IPS DF 4.7 (cell line): ENCODE data around the gene GABBR2.
"Not testable (repeated sequence)": the region's sequence is repeated elsewhere in the genome, so short reads cannot be mapped to it uniquely, and the experiment has no call there.

Source experiments
- DNase-seq: peaks from one replicate; pipeline ENCODE4 v3.0.0-alpha.2; 2013; ENCODE audit warnings: low spot score; ENCODE audit errors: extremely low read depth

Gene GABBR2

DNA sequence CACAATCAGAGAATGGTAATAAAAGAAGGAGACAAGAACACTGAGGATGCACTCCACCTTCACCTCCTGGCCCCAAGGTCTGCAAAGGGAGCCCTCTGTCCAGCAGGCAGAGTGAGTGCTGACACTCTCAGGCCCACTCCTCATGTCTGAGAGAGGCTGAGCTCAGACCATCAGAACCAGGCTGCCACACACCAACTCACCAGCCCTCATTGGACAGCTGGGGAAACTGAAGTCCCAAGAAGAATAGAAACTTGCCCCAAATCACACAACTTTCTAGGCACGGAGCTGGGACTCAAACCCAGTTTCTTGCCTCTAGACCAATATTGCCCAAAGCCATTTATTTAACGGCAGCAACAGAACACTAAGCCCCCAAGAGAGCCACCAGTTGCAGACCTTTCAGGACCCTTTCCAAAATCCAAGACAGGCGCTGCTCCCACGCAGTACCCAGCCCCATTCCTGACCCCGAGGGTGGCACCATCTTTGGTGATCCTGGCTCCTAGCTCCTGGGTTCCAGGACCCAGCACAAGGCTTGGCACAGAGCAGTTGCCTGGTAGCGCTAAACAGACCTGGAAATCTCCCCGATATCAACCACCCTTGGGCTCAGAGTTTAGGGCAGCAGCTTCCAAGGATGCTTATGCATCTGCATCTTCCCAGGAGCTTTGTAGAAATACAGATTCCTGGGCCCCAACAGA, 192.4 kb downstream of the GABBR2 start:
- DNase-seq: no peak

DNA sequence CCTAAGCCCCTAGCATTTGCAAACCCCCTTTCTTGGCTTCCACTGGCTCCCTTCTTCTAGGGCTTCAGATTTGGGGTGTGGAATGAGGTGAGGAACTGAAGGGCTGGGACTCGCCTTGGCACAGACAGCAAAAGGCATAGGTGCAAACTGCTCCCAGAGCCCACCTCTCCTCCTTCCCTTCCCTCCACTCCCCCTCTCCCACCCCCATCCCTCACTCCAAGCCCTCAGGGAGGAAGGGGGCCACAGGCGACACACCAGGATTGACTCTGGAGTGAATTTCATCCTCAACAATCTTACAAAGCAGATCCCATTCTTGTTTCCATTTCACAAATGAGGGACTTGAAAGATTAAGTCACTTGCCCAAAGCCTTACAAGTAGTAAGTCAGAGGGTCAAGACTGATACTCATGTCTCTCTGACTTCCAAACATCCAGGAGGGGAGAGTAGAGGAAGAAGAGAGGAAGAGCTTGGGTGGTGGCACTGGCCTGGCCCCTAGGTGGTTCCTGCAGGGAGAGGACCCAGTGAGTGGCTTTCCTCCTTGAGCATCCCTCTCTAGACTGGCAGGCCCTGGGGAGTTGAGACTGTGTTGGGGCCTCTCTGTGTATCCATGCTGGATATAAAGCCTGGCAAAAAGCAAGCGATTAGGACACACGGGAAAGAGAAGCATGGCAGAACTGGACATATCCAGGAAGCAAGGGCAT, 193.1 kb downstream of the GABBR2 start:
- DNase-seq: no peak

DNA sequence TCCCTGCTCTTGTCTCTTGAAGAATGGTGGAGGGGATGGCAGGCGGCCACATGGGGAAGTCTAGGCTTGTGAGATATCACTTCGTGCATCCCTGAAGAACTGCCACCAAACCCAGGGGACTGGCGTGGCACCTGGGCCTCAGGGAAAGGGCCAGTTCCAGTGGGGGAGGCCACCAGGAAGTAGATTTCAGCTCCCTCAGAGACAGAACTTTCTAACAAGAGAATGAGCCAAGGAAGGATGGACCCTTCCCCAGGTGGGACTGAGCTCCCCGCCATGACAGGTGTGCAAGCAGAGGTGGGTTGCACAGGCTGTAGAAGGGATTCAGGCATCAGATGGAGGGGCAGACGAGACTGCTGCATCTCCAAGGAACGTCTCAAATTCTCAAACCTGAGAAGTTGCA, 193.9 kb downstream of the GABBR2 start:
- DNase-seq: no peak

DNA sequence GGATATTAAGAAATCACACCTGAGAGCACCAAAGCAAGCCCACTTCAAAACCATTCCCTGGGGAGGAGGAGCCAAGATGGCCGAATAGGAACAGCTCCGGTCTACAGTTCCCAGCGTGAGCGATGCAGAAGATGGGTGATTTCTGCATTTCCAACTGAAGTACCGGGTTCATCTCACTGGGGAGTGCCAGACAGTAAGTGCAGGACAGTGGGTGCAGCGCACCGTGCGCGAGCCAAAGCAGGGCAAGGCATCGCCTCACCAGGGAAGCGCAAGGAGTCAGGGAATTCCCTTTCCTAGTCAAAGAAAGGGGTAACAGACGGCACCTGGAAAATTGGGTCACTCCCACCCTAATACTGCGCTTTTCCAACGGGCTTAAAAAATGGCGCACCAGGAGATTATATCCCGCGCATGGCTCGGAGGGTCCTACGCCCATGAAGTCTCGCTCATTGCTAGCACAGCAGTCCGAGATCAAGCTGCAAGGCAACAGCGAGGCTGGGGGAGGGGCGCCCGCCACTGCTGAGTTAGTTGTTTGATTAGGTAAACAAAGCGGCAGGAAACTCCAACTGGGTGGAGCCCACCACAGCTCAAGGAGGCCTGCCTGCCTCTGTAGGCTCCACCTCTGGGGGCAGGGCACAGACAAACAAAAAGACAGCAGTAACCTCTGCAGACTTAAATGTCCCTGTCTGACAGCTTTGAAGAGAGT, 200.4 kb downstream of the GABBR2 start:
- DNase-seq: not testable (repeated sequence)

DNA sequence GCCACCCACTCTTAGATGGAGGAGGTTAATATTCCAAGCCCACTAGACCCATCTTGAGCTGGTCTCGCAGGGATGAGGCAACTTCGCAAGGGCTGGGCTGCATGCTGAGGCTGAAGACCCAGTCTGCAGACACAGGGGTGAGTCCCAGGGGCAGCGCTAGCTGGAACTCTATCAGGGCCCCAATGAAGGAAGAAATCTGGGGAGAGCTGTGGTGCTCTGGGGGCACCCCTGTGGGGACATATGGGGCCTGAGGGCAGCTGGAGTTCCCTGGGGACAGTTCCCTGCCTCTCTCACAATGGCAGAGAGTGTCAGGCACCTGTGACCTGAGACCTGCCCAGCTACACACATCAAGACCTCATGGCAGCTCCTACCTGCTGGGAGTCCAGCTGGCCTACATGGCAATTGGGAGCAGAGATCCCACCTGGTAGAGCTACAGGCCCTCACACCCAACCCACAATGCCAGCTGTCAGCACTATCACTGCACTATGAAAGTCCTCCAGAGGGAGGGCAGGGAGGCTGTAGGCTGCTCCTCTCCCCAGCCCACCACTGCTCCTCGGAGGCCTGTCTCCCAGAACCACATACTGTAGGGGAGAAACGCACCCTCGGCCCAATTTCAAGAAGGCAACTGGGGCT, 202.2 kb downstream of the GABBR2 start:
- no peak for DNase-seq

DNA sequence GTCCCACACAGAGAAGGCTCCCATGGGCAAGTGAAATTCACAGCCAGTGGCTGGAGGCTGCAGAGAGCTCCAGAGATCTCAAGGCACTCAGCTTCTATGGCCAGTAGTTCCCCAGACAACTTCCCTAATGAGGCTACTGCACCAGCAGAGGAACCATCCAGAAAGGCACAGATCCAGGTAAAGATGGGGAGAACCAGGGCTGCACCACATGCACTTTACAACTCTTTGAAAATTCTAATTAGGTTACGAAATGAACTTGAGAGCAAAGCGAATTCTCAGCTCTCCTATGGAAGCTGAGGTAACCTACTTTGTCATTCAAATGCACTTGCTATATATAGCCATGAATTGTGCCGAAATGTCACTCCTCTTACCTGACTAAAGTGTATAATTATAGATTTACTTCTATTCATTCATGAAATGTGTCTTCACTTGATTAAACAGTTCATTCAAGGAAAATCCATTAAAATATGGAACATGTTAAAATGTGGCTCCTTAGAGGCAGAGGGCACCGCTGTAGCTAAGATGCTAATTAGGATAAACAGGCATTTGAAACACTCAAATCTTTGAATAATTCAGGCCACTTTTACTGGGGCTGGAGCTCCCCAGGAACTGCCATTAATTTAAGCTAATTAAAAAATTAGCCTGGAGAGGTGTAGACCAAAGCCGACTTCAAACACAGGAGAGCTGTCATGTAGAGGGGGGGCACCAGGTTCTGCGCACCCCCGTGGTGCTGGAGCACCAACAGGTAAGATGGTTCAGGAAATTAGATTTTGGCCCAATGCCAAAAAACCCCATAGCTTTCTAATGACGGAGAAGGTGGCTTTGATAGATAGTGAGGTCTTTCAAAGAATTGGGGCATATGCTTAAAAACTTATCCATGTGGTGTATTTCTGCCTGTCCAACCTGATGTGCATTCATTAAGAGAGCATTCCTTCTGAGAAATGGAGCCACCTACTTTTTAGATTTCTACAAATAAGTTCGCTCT, 204.1 kb downstream of the GABBR2 start:
- DNase-seq: no peak

DNA sequence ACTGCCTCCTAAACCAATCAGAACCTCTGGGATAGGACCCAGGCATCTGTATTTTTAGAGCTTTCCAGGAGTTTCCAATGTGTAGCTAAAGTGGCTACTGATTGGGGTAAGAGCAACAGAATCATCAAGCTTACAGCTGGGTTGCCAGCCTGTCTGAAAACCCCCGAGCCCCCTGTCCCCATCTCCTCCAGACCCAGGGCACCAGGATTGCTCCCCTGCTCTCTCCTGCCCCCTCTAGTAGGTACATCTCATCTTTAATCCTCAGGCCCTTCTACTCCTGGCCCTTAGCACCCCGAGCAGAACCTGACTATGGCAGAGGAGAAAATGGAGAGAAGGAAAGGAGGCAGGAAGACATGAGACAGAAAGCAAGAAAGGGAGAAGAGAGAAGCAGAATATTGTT, 204.9 kb downstream of the GABBR2 start:
- no peak for DNase-seq

DNA sequence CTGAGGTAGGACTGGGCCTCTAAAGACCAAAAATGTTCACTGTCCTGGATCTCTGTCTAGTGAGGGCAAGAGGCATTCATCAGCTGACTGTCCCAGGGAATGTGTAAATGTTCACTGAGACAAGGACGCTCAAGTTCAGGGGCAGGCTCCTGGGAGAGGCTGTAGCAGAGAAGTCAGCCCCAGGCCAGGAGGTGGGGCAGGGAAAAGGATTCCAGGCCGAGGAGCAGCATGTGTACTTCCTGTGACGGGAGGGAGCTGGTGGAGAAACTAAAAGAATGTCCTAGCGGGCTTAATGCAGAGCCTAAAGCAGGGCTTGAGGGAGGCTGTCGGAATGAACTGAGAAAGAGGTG, 205.8 kb downstream of the GABBR2 start:
- no peak for DNase-seq

DNA sequence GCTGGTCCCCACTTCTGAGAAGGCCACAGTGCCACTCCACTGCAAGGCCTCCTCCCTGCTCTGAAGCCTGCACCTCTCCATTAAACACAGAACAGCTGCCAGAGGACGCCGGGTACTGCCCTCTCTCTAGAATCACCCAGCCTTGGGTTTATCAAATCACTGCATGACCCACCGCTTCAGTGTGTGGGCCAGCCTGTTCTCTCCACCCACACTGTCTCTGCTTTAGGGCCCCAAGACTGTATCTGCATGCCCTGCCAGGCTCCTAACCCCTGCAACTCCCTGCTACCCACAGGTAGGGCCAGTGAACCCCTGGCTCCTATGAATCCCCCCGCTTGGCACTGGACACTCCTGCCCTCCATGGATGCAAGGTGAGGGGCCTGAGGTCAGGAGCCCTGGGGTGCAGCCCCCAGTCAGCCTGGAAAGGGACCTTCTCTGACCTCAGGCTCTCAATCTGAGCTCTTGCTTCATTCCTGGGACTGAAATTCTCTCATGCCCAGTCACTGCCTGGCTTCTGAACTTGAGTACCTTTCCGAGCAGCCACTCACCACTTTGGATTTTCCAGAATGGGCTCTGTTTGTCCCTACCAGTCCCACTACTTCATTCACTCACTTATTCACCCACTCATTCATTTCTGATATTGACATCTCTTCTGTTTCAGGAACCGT, 206.3 kb downstream of the GABBR2 start:
- no peak for DNase-seq

DNA sequence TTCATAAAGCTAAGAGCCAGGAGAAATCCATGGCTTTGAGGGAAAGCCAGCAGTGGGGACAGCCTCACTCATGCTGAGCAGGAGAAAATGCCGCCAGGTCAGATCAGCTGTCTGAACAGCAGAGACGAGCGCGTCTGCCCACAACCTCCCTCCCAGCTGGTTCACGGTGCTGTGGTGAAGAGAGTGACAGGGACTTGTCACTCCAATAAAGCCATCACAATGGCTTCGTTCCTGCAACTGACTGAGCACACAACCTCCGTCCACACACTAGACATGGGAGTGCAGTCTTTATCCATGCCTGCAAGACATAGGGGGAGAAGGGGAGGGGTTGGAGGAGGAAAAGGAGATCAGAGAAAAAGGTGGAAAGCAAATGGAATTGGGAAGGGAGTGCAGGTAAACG, 206.9 kb downstream of the GABBR2 start:
- no peak for DNase-seq

DNA sequence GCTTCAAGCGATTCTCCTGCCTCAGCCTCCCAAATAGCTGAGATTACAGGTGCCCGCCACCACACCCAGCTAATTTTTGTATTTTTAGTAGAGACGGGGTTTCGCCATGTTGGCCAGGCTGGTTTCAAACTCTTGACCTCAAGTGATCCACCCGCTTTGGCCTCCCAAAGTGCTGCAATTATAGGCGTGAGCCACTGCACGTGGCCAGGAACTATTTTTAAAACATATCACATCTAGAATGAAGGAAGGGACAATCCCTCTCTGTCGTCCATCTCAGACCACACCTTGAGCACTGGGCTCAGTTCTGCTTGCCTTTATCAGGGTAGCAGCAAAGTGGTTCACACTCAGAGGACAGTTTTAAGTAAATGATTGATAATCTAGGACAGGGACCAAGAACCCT, 207.5 kb downstream of the GABBR2 start:
- DNase-seq: not testable (repeated sequence)

DNA sequence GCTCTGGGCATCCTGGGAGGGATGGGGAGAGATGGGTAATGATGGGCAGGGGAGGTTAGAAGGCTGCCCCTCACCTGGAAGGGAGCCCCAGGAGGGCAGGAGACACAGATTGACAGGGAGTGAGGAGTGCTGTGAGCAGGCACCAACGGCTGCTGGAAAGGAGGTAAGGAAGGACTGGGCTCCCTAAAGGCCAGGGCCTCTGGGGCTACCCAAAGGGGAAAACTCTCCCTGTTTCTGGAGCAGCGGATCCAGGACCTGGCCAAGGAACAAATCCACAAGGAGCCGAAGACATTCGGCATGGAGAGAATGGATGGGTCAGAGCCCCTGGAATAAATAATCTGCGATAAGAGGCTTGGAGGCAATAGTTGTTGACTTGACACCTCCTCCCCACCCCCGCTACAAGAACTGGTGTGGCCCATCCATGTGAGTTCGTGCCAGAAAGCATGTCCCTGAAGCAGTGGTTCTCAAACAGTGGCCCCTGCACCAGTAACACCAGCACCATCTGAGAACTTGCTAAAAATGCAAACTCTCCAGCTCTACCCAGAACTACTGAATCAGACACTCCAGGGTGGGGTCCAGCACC, 208.3 kb downstream of the GABBR2 start:
- DNase-seq: no peak

DNA sequence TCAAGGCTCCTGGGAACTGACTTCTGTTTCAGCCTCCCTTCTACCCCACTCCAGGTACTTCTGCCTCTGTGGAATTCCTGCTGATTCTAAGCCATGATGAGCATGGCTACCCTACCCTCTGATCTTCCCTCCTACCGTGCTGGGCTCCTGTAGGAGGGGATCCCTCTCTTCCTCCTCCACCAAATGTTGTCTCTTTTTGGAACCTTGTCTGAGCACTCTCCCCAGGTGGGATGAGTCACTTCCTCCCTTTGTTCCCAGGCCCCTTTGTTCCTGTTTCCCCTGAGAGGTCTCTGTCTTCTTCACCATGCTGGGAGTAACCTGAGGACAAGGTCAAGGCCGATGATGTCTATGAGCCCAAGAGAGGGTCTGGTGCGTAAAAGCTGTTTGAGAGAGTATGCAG, 213.2 kb downstream of the GABBR2 start:
- DNase-seq: no peak

DNA sequence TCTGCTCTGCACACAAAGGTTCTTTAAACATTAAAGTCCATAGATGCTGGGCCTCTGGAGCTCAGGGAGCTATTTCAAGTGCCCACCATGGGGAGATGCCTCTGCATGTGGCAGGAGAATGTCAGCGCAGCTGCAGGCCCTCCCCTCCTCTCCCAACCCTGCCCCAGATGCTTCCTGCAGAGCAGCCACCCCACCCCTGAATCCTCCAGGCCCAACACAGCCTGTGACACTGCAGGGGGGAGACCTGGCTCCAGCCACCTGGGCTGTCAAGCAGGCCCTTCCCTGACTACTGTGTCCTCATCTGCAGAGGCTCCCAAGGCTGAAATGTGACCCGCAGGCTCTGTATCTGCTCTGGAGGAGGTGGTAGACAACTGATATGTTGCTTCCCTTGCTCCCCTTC, 213.9 kb downstream of the GABBR2 start:
- DNase-seq: no peak

DNA sequence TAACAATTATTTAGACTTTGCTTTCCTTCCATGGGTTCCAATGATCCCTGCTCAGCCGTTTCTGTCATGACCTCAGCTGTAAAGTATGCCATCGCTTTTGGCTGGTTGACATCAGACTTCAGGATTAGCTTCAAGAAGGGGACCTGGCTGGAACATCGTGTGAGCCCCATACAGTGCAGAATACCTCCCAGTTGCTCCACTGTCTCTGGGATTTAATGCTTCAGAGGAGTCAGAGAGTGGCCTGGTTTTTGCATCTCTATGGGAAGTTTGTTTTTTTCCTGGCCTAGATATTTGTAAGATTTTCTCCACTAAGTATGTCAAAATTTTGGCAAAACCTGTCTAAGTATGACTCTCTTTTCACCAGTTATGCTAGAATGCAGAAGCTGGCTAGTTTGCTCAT, 216.9 kb downstream of the GABBR2 start:
- no peak for DNase-seq

DNA sequence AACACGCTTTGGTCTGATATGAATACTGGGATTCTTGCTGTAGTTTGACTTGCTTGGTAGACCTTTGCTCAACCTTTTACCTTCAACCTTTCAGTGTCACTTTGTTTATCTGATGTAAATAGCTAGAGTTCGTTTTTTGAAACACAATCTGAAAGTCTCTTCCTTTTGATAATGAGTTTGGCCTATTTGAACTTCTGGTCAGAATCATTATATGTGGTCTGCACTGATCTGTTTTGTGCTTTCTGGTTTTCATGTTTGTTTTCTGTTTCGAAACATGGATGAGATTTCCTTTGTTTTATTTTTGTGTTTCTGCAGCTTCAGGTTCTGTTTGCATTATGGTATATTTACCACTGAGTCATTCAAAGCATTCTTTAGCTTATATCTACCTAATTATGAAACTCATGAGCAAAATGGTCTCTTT, 217.5 kb downstream of the GABBR2 start:
- no peak for DNase-seq

DNA sequence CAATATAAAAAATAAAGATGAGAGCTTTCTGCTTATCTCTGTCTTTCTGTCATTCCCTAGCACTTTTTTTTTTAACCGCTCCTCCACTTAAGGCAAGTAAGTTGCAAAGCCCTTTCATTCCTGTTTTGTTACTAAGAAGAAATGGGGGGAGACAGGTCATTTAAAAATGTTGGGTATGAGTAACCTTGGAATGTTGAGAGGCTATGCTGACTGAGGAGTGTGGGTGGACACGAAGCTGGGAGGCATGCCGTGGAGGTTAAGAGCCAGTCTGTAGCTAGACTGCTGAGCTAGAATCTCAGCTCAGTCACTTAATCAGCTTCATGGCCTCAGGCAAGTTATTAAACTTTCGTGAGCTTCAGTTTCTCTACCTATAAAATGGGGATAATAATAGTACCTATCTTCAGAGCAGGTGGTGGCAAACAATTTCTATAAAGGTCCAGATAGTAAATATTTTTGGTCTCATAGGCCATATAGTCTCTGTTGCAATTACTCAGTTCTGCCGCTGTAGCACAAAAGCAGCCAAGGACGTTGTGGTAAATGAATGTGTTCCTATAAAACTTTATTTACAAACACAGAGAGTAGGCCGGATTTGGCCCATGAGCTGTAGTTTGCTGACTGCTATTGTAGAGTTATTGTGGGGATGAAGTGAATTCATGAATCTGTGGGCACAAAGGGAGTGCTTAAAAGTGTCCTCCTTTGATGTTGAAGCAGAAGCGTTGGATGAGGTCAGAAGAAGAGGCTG, 220.0 kb downstream of the GABBR2 start:
- no peak for DNase-seq

DNA sequence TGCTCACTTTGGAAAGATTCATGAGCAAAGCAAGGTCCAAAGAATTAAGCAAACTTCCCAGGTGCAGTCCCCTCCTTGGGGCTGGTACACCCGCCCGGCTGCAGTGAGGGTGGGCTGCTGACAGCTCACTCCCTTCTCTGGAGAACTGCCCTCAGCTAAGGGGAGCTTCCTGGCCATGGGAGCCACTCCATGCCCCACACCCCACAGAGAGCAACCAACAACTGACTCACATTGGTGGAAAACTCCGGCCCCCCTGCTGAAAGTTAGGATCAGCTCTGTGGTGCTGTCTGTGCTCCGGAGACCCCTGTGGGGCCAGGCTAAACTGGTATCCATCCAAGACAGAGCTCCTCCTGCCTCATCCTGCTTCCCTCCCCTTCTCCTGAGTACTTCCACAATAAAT, 223.0 kb downstream of the GABBR2 start:
- no peak for DNase-seq

DNA sequence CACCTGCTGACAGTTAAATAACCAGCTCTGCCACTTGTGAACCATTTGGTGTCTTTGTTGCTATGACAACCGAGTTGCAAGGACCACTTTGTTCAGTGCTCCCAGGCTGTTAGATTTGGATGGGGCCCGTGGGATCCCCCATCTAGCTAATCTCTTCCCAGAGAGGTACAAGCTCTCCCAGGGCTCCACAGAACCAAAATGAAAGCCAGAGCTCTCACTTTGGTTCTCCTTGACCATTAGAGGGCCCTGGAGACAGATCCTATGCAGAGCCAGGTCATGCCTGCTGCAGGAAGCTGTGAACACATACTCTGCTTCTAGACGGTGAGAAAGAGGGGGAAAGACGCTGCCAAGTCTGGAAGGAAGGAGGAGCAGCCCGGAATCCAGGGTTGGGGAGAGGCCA, 224.6 kb downstream of the GABBR2 start:
- no peak for DNase-seq
